ENCODE results near the gene COL13A1.

- TF ChIP-seq ISL1 (CRISPR knock-in tag; IDR thresholded peaks at IDR 0.05) = no peak
- no peak for TF ChIP-seq ZFP3 (CRISPR knock-in tag; IDR thresholded peaks at IDR 0.05)
- no peak for TF ChIP-seq TSHZ2 (CRISPR knock-in tag; IDR thresholded peaks at IDR 0.05)
These were observed 61.9 kb downstream of the COL13A1 start for GRCh38 chr10:69863580-69863979.

Measured in SK-N-SH treated with all-trans-retinoic acid at 6 μM for 48 hours (cell line).